ENCODE data around the gene SCAI.
A peak's percentile ranks its signal among the peaks of the same experiment; 100 is the strongest.

The SCAI gene

GRCh38 chr9:125145425-125145824 is 2.1 kb upstream of the SCAI start:
- TF ChIP-seq CTCF (IDR thresholded peaks at IDR 0.05; ENCODE audit: insufficient read depth, low read length, poor library complexity, severe bottlenecking): no peak
- no peak for DNase-seq (ENCODE audit: extremely low read depth, insufficient read length)
- Histone ChIP-seq H3K27me3 (replicated peaks; ENCODE audit: control insufficient read depth, insufficient read depth, low read length) (no peaks in the 10 kb centered on the region), H3K4me3 (replicated peaks; ENCODE audit: low read depth, low read length) (no peak overlapping the region), H3K36me3 (ENCODE audit: control insufficient read depth, insufficient read depth, low read length) (no peaks in the 10 kb centered on the region)

GRCh38 chr9:125142560-125143376 is 560 bp downstream of the SCAI start:
- TF ChIP-seq CTCF (IDR thresholded peaks at IDR 0.05; ENCODE audit: insufficient read depth, low read length, poor library complexity, severe bottlenecking): no peak
- Histone ChIP-seq H3K4me3 (replicated peaks; ENCODE audit: low read depth, low read length) (peak overlapping the region; percentile 83), H3K27me3 (replicated peaks; ENCODE audit: control insufficient read depth, insufficient read depth, low read length) (no peaks in the 10 kb centered on the region), H3K36me3 (ENCODE audit: control insufficient read depth, insufficient read depth, low read length) (no peaks in the 10 kb centered on the region)
- peak; percentile 18 for DNase-seq (ENCODE audit: extremely low read depth, insufficient read length)

- Histone ChIP-seq H3K27me3 (replicated peaks; ENCODE audit: control insufficient read depth, insufficient read depth, low read length) (no peaks in the 10 kb centered on the region), H3K4me3 (replicated peaks; ENCODE audit: low read depth, low read length) (no peak overlapping the region), H3K36me3 (ENCODE audit: control insufficient read depth, insufficient read depth, low read length) (no peaks in the 10 kb centered on the region)
- no peak for DNase-seq (ENCODE audit: extremely low read depth, insufficient read length)
- TF ChIP-seq CTCF (IDR thresholded peaks at IDR 0.05; ENCODE audit: insufficient read depth, low read length, poor library complexity, severe bottlenecking): no peak
Measured at GRCh38 chr9:125141751-125142150, 1.6 kb downstream of the SCAI start.

- no peak for TF ChIP-seq CTCF (IDR thresholded peaks at IDR 0.05; ENCODE audit: insufficient read depth, low read length, poor library complexity, severe bottlenecking)
- Histone ChIP-seq H3K4me3 (replicated peaks; ENCODE audit: low read depth, low read length) (no peak overlapping the region), H3K27me3 (replicated peaks; ENCODE audit: control insufficient read depth, insufficient read depth, low read length) (no peaks in the 10 kb centered on the region), H3K36me3 (ENCODE audit: control insufficient read depth, insufficient read depth, low read length) (no peaks in the 10 kb centered on the region)
- no peak for DNase-seq (ENCODE audit: extremely low read depth, insufficient read length)
Measured at GRCh38 chr9:125141251-125141650, 2.1 kb downstream of the SCAI start.

GRCh38 chr9:125140576-125140975 is 2.8 kb downstream of the SCAI start:
- no peak for DNase-seq (ENCODE audit: extremely low read depth, insufficient read length)
- Histone ChIP-seq H3K27me3 (replicated peaks; ENCODE audit: control insufficient read depth, insufficient read depth, low read length) (no peaks in the 10 kb centered on the region), H3K36me3 (ENCODE audit: control insufficient read depth, insufficient read depth, low read length) (no peaks in the 10 kb centered on the region), H3K4me3 (replicated peaks; ENCODE audit: low read depth, low read length) (no peak overlapping the region)
- no peak for TF ChIP-seq CTCF (IDR thresholded peaks at IDR 0.05; ENCODE audit: insufficient read depth, low read length, poor library complexity, severe bottlenecking)

All from GM06990 (cell line).